Activated CD8-positive, alpha-beta T cell treated with anti-CD3 and anti-CD28 coated beads for 36 hours (primary cell): Measurements from ENCODE around the gene CLIP1. TPM values are rescaled to one million over a fixed set of nuclear protein-coding genes. Genes with fewer than 3 reads are reported as not detected.
"Not testable (repeated sequence)": the region's sequence is repeated elsewhere in the genome, so short reads cannot be mapped to it uniquely, and the experiment has no call there.

Source experiments
- ATAC-seq: fragments of 200-7000 bp; cut with Tn5 transposase; one replicate; pipeline ENCODE4 v1.10.0; 2021; ENCODE audit warnings: mild to moderate bottlenecking, moderate library complexity
- CTCF ChIA-PET: fragments of 350-600 bp; sonication (Branson Sonifier 250); formaldehyde crosslinking; loops from one replicate; lab custom pipeline; 2021; ENCODE audit warnings: antibody characterized with exemption; lab: Charles Lee
- POLR2A ChIA-PET: fragments of 350-600 bp; sonication (Branson Sonifier 250); formaldehyde crosslinking; loops from one replicate; lab custom pipeline; 2021; ENCODE audit warnings: antibody characterized with exemption; lab: Charles Lee
- DNase-seq: peaks from one replicate; pipeline ENCODE4 v3.0.0-alpha.2; 2020
- H3K27ac Mint-ChIP-seq: one replicate; pipeline ENCODE4 v1.8.0; 2021; ENCODE audit warnings: mild to moderate bottlenecking, mixed read lengths
- H3K27me3 Mint-ChIP-seq: one replicate; pipeline ENCODE4 v1.8.0; 2021; ENCODE audit warnings: mixed read lengths
- H3K36me3 Mint-ChIP-seq: one replicate; pipeline ENCODE4 v1.8.0; 2021; ENCODE audit warnings: low read depth, mixed read lengths
- H3K4me1 Mint-ChIP-seq: one replicate; pipeline ENCODE4 v1.8.0; 2021; ENCODE audit warnings: low read depth, mixed read lengths
- H3K4me3 Mint-ChIP-seq: one replicate; pipeline ENCODE4 v1.8.0; 2021; ENCODE audit warnings: mild to moderate bottlenecking, moderate library complexity, mixed read lengths
- H3K9me3 Mint-ChIP-seq: one replicate; pipeline ENCODE4 v1.8.0; 2021; ENCODE audit warnings: mixed read lengths
- intact Hi-C: fragments of 100-400 bp; cut with micrococcal nuclease; formaldehyde crosslinking; loops from one replicate; pipeline ENCODE4 v1.10.0; 2022
- total RNA-seq, 2 experiments: library from RNA; stranded (reverse); gene quantifications; one replicate each; pipeline ENCODE4 v1.2.3, GENCODE V29; 2021
- TF ChIP-seq, protein P1 (sequence below): fragments of 200-600 bp; IDR thresholded peaks from one replicate; pipeline ENCODE4 v1.8.0; 2022; ENCODE audit warnings: antibody characterized with exemption, mild to moderate bottlenecking

Gene CLIP1
- total RNA-seq, 2 experiments from 2014 or later: 29.4 to 32.4 TPM

- Mint-ChIP-seq H3K27me3 (no peaks in the 10 kb centered on the region), H3K4me3 (peak overlapping the region; percentile 77), H3K36me3 (no peaks in the 10 kb centered on the region), H3K4me1 (peaks cover 30% of the 10 kb centered on the region), H3K9me3 (no peaks in the 10 kb centered on the region), H3K27ac (peak overlapping the region; percentile 80)
- ChIA-PET CTCF (interaction anchor here (1.5 to 4.5 kb wide), 6 partner anchors 10 to 49 kb away, joined by 3 to 29 read pairs (median 10); no protein-coding TSS in a partner anchor), POLR2A (interaction anchor here (1.0 to 2.3 kb wide), 8 partner anchors 9 to 104 kb away, joined by 3 to 10 read pairs (median 5); partner anchors contain the start of genes KNTC1, RSRC2 and ZCCHC8)
- intact Hi-C loops: loop anchor here (2.0 kb wide), 1 partner anchor 48 kb away; no protein-coding TSS in a partner anchor
- TF ChIP-seq, protein P1, sequence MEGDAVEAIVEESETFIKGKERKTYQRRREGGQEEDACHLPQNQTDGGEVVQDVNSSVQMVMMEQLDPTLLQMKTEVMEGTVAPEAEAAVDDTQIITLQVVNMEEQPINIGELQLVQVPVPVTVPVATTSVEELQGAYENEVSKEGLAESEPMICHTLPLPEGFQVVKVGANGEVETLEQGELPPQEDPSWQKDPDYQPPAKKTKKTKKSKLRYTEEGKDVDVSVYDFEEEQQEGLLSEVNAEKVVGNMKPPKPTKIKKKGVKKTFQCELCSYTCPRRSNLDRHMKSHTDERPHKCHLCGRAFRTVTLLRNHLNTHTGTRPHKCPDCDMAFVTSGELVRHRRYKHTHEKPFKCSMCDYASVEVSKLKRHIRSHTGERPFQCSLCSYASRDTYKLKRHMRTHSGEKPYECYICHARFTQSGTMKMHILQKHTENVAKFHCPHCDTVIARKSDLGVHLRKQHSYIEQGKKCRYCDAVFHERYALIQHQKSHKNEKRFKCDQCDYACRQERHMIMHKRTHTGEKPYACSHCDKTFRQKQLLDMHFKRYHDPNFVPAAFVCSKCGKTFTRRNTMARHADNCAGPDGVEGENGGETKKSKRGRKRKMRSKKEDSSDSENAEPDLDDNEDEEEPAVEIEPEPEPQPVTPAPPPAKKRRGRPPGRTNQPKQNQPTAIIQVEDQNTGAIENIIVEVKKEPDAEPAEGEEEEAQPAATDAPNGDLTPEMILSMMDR: no peak
- ATAC-seq: peak; percentile 46
- DNase-seq: peak; percentile 66
Measured at GRCh38 chr12:122422730-122423257, 325 bp upstream of the CLIP1 start.

DNA sequence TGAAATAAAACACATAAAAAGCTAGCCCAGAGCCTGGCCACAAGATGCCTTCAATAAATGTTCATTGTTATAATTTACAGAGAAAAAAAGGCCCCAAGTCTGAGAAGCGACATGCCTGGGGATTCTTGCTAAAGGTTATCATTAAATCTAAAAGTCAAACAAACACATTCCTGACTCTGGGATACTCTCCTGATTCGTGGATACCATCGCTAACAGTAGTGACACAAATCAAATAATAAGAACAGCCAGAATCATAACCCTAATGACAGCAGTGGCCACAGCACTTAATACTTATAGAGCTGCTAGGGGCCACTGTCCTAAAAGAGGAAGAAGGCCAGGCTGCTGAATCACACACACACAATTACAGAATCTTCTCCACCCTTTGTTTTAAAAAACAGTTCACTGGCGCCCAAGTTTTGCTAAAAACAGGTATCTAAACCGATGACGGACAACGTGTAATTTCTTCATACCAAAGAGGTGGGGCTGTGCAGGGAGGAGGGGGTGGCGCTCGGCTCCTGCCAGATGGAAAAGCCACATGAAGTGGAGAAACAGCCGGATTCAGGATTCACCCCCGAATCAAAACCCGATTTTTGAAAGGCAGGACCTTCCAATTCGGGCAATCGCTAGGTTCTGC, 1.2 kb downstream of the CLIP1 start:
- TF ChIP-seq, protein P1: no peak
- peak overlapping the region; percentile 87 for H3K27ac Mint-ChIP-seq
- no peaks in the 10 kb centered on the region for H3K36me3 Mint-ChIP-seq
- intact Hi-C loops: no loop called here
- H3K4me1 Mint-ChIP-seq: peaks cover 33% of the 10 kb centered on the region
- H3K9me3 Mint-ChIP-seq: no peaks in the 10 kb centered on the region
- no peaks in the 10 kb centered on the region for H3K27me3 Mint-ChIP-seq
- ChIA-PET POLR2A (interaction anchor here (0.9 to 1.2 kb wide), 3 partner anchors 7 to 80 kb away, joined by 5 to 6 read pairs (median 5); partner anchors contain the start of gene ZCCHC8), CTCF (interaction anchor here (0.8 to 4.5 kb wide), 4 partner anchors 8 to 51 kb away, joined by 4 to 29 read pairs (median 14); no protein-coding TSS in a partner anchor)
- DNase-seq: peak; percentile 43
- H3K4me3 Mint-ChIP-seq: peak overlapping the region; percentile 94
- no peak for ATAC-seq

DNA sequence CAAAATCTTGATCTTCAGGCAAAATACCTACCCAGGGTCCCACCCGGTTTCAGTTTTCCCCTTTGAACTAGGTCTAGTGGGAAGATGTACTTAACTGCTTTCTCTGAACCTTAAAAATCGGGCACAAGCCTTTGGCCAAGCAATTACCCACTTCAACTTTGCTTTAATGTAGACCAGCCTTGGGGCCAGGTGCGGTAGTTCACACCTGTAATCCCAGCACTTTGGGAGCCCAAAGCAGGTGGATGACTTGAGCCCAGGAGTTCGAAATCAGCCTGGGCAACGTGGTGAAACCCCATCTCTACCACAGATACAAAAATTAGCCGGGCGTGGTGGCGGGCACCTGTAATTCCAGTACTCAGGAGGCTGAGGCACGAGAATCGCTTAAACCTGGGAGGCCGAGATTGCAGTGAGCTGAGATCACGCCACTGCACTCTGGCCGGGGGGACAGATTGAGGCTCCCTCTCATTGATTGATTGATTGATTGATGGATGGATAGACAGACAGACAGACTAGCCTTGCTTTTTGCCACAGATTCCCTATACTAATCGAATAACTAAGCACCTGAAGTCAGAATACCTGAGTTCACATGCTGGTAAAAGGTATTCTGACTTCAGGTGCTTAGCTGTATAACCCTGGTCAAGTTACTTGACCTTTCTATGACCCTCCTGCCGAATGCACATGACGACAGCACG, 1.9 kb downstream of the CLIP1 start:
- no peak for ATAC-seq
- ChIA-PET CTCF (interaction anchor here (0.8 to 2.9 kb wide), 2 partner anchors 21 to 51 kb away, joined by 4 to 20 read pairs; no protein-coding TSS in a partner anchor), POLR2A (interaction anchor here (1.0 kb wide), 1 partner anchor 80 kb away, joined by 3 read pairs; the partner anchor contains the start of gene ZCCHC8)
- Mint-ChIP-seq H3K27me3 (no peaks in the 10 kb centered on the region), H3K4me3 (peak overlapping the region; percentile 94), H3K9me3 (no peaks in the 10 kb centered on the region), H3K36me3 (no peaks in the 10 kb centered on the region), H3K4me1 (peaks cover 37% of the 10 kb centered on the region), H3K27ac (no peak overlapping the region)
- TF ChIP-seq, protein P1: no peak
- no peak for DNase-seq
- intact Hi-C loops: no loop called here

- H3K27me3 Mint-ChIP-seq, DNase-seq, intact Hi-C loops, H3K27ac Mint-ChIP-seq, CTCF ChIA-PET, H3K9me3 Mint-ChIP-seq, H3K36me3 Mint-ChIP-seq, H3K4me3 Mint-ChIP-seq, ATAC-seq: not testable (repeated sequence)
- H3K4me1 Mint-ChIP-seq: peaks cover 37% of the 10 kb centered on the region
- POLR2A ChIA-PET: interaction anchor here (0.9 kb wide), 1 partner anchor 9 kb away, joined by 3 read pairs; no protein-coding TSS in a partner anchor
Measured at GRCh38 chr12:122419094-122419493, 3.4 kb downstream of the CLIP1 start.

GRCh38 chr12:122415665-122416064, 6.8 kb downstream of the CLIP1 start:
- not testable (repeated sequence) for H3K27ac Mint-ChIP-seq

More at GRCh38 chr12:122415665-122416064, 6.8 kb downstream of the CLIP1 start:
- H3K27me3 Mint-ChIP-seq, ATAC-seq, H3K36me3 Mint-ChIP-seq, H3K9me3 Mint-ChIP-seq, H3K4me3 Mint-ChIP-seq, intact Hi-C loops, DNase-seq: not testable (repeated sequence)
- ChIA-PET CTCF (interaction anchor here (1.8 to 2.4 kb wide), 2 partner anchors 16 to 56 kb away, joined by 5 to 9 read pairs; no protein-coding TSS in a partner anchor), POLR2A (interaction anchor here (1.0 kb wide), 1 partner anchor 16 kb away, joined by 3 read pairs; no protein-coding TSS in a partner anchor)
- peaks cover 42% of the 10 kb centered on the region for H3K4me1 Mint-ChIP-seq
